Endothelial cell of umbilical vein (primary cell): ENCODE results near the gene RAB31. TPM values are rescaled to one million over a fixed set of nuclear protein-coding genes. Genes with fewer than 3 reads are reported as not detected.

Experiments
- BruUV-seq: library from RNA; stranded (reverse); fragments of 400-500 nt; replicated peaks from 2 replicates; lab custom pipeline; 2021; lab: Mats Ljungman, UMichigan
- CTCF ChIA-PET: fragments of 300-600, 350-600 bp; sonication (Branson Sonifier 250); formaldehyde crosslinking; loops from one replicate; lab custom pipeline; 2021; ENCODE audit warnings: antibody characterized with exemption, inconsistent platforms; lab: Charles Lee
- POLR2A ChIA-PET: fragments of 300-600, 350-600 bp; sonication (Branson Sonifier 250); formaldehyde crosslinking; loops from one replicate; lab custom pipeline; 2021; ENCODE audit warnings: antibody characterized with exemption, inconsistent platforms; lab: Charles Lee
- DNase-seq: peaks from one replicate; pipeline ENCODE4 v3.0.0-alpha.2; 2011; ENCODE audit warnings: low read depth, low spot score
- FAIRE-seq: peaks from 2 replicates; lab custom pipeline; 2011; peaks lifted over from hg19 to GRCh38; lab: Jason Lieb, UNC
- H2AFZ ChIP-seq: 2 replicates; pipeline ENCODE4 v1.6.0; 2012; ENCODE audit warnings: low read depth, low read length, control low read depth, inconsistent platforms
- H3K27ac ChIP-seq: 2 replicates; pipeline ENCODE4 v1.5.1; 2011; ENCODE audit warnings: low read depth, mild to moderate bottlenecking, control low read depth, low read length, moderate library complexity; ENCODE audit not compliant: insufficient read depth
- H3K27me3 ChIP-seq, 2 experiments: 2 replicates each; pipeline versions ENCODE4 v1.6.0 to v1.6.1; 2011; ENCODE audit warnings: low read length in 2 of 2, mixed read lengths in 1 of 2; ENCODE audit not compliant: control insufficient read depth in 2 of 2, insufficient read depth in 2 of 2
- H3K36me3 ChIP-seq, 2 experiments: 2 replicates in 1 of 2; 3 replicates in 1 of 2; pipeline ENCODE4 v1.5.1; 2011; ENCODE audit warnings: low read length in 2 of 2, mild to moderate bottlenecking in 1 of 2, moderate library complexity in 1 of 2; ENCODE audit not compliant: control insufficient read depth in 2 of 2, insufficient read depth in 2 of 2; ENCODE audit errors: extremely low read depth in 1 of 2
- H3K4me1 ChIP-seq: 3 replicates; pipeline ENCODE4 v1.5.1; 2011; ENCODE audit warnings: mild to moderate bottlenecking, low read length; ENCODE audit not compliant: control insufficient read depth, insufficient read depth; ENCODE audit errors: extremely low read depth
- H3K4me2 ChIP-seq: 2 replicates; pipeline ENCODE4 v1.6.1; 2011; ENCODE audit warnings: low read length, control low read depth, mixed read lengths; ENCODE audit not compliant: insufficient read depth
- H3K4me3 ChIP-seq, 3 experiments: fragments of 200-600 bp in 1 of 3; sonication (generic), shearing (Covaris generic) in 1 of 3; replicated peaks in 1 of 3; 2 replicates each; pipeline ENCODE4 v1.5.1; 2011 to 2016; ENCODE audit warnings: control low read depth in 3 of 3, low read length in 3 of 3, mild to moderate bottlenecking in 2 of 3, inconsistent platforms in 1 of 3, low read depth in 1 of 3, moderate library complexity in 1 of 3; ENCODE audit not compliant: insufficient read depth in 1 of 3
- H3K79me2 ChIP-seq: 2 replicates; pipeline ENCODE4 v1.6.0; 2012; ENCODE audit warnings: low read length, inconsistent platforms; ENCODE audit not compliant: control insufficient read depth, insufficient read depth
- H3K9ac ChIP-seq: replicated peaks from 2 replicates; pipeline ENCODE3; 2011; ENCODE audit warnings: low read length, control low read depth; ENCODE audit not compliant: insufficient read depth; ENCODE audit errors: extremely low read depth
- H3K9me1 ChIP-seq: replicated peaks from 3 replicates; pipeline ENCODE4 v1.6.0; 2011; ENCODE audit warnings: mild to moderate bottlenecking, low read length; ENCODE audit not compliant: control insufficient read depth, insufficient read depth; ENCODE audit errors: extremely low read depth
- H3K9me3 ChIP-seq: replicated peaks from 2 replicates; pipeline ENCODE4 v1.5.1; 2012; ENCODE audit warnings: low read length, inconsistent platforms; ENCODE audit not compliant: control insufficient read depth, insufficient read depth
- H4K20me1 ChIP-seq: replicated peaks from 2 replicates; pipeline ENCODE3; 2011; ENCODE audit warnings: mild to moderate bottlenecking, low read length; ENCODE audit not compliant: control insufficient read depth, insufficient read depth; ENCODE audit errors: extremely low read depth
- CTCF ChIP-seq, 2 donors: IDR thresholded peaks; 1 replicate in 1 of 2; 2 replicates in 1 of 2; pipeline ENCODE4 v1.5.1; 2011; ENCODE audit warnings: low read length in 2 of 2, mild to moderate bottlenecking in 2 of 2, moderate library complexity in 2 of 2, control low read depth in 1 of 2, inconsistent platforms in 1 of 2, low read depth in 1 of 2; ENCODE audit not compliant: insufficient read depth in 1 of 2; ENCODE audit errors: extremely low read depth in 1 of 2
- EZH2 ChIP-seq: IDR thresholded peaks from 2 replicates; pipeline ENCODE4 v1.6.1; 2012; ENCODE audit warnings: borderline replicate concordance, low read depth, mild to moderate bottlenecking, moderate library complexity, low read length, inconsistent platforms; ENCODE audit not compliant: severe bottlenecking
- FOS ChIP-seq: IDR thresholded peaks from 2 replicates; pipeline ENCODE4 v1.6.1; 2011; ENCODE audit warnings: mild to moderate bottlenecking, low read length, moderate library complexity, borderline replicate concordance; ENCODE audit not compliant: insufficient read depth
- GATA2 ChIP-seq: IDR thresholded peaks from 2 replicates; pipeline ENCODE4 v1.7.0; 2011; ENCODE audit warnings: low read depth, mild to moderate bottlenecking, moderate library complexity, mixed read lengths, low read length; ENCODE audit not compliant: insufficient read length, insufficient read depth
- JUN ChIP-seq: IDR thresholded peaks from 2 replicates; pipeline ENCODE4 v1.6.1; 2011; ENCODE audit warnings: borderline replicate concordance, low read depth; ENCODE audit not compliant: insufficient read length, insufficient read depth
- MAX ChIP-seq: IDR thresholded peaks from 2 replicates; pipeline ENCODE4 v1.6.1; 2011; ENCODE audit not compliant: insufficient read depth, insufficient read length
- MYC ChIP-seq: IDR thresholded peaks from one replicate; pipeline ENCODE4 v1.6.1; 2011; ENCODE audit warnings: mild to moderate bottlenecking, low read depth, low read length
- POLR2A ChIP-seq: IDR thresholded peaks from 2 replicates; pipeline ENCODE4 v1.6.1; 2012; ENCODE audit warnings: low read depth, mild to moderate bottlenecking, control low read depth, low read length
- POLR2AphosphoS5 ChIP-seq: IDR thresholded peaks from 2 replicates; pipeline ENCODE4 v1.6.1; 2012; ENCODE audit warnings: low read depth, mild to moderate bottlenecking, control low read depth, low read length, moderate library complexity; ENCODE audit not compliant: insufficient read depth
- dilution Hi-C: fragments of 300-500 bp; cut with MboI; formaldehyde crosslinking; loops from one replicate; pipeline ENCODE4 v1.15.0; 2019; ENCODE audit warnings: low sequenced_read_pairs; ENCODE audit not compliant: extremely low pct_ligation_motif_present
- intact Hi-C: fragments of 100-400 bp; cut with micrococcal nuclease; formaldehyde crosslinking; loops from one replicate; pipeline ENCODE4 v1.10.0; 2022
- polyA plus RNA-seq, 4 experiments: library from polyadenylated mRNA; depleted of rRNA in 3 of 4; stranded (reverse) in 3 of 4; unstranded in 1 of 4; fragments of >200 nt; gene quantifications; 2 replicates each; pipeline versions ENCODE4 v1.2.1 to v1.2.3, GENCODE V29; 2011 to 2012; ENCODE audit warnings: missing spikeins in 1 of 4
- total RNA-seq: library from RNA; stranded (reverse); gene quantifications from 2 replicates; pipeline ENCODE4 v1.2.3, GENCODE V29; 2021

RAB31 gene
- total and polyA plus RNA-seq, 2 donors (not counting 3 experiments of a cell fraction or from before 2014, with no cell fraction given): 30.5 TPM

GRCh38 chr18:9698497-9698896 is 9.6 kb upstream of the RAB31 start:
- no peak overlapping the region for H3K4me3 ChIP-seq
- BruUV-seq: no TSS peak
- no peak for FAIRE-seq
- POLR2A ChIA-PET: no interaction called here
- no peaks in the 10 kb centered on the region for H3K79me2 ChIP-seq
- H3K9ac ChIP-seq: no peak overlapping the region
- TF ChIP-seq MAX (no peak), GATA2 (no peak), FOS (no peak), POLR2AphosphoS5 (no peak), POLR2A (no peak), EZH2 (no peak), MYC (no peak), JUN (no peak), CTCF (IDR thresholded peaks at IDR 0.05; ENCODE audit: extremely low read depth in 1 of 2, insufficient read depth in 1 of 2, low read depth in 1 of 2, low read length in 2 of 2) (no peak)
- CTCF ChIA-PET: interaction anchor here (0.7 to 2.1 kb wide), 3 partner anchors 9 to 123 kb away, joined by 3 to 8 read pairs (median 7); partner anchors contain the start of gene RAB31
- no peak overlapping the region for H3K27ac ChIP-seq
- intact Hi-C loops: no loop called here
- peaks cover 12% of the 10 kb centered on the region for H3K4me1 ChIP-seq
- H3K9me3 ChIP-seq: no peaks in the 10 kb centered on the region
- no peaks in the 10 kb centered on the region for H3K27me3 ChIP-seq
- no peak for DNase-seq
- no peak overlapping the region for H3K4me2 ChIP-seq
- H2AFZ ChIP-seq: no peak overlapping the region
- no peaks in the 10 kb centered on the region for H4K20me1 ChIP-seq
- H3K36me3 ChIP-seq: no peaks in the 10 kb centered on the region
- dilution Hi-C loops: no loop called here
- no peaks in the 10 kb centered on the region for H3K9me1 ChIP-seq
